ENCODE data around the gene KLF12.

- TF ChIP-seq POLR2A (IDR thresholded peaks at IDR 0.05; ENCODE audit: low read length), result no peak
- TF ChIP-seq GATA1 (IDR thresholded peaks at IDR 0.05; ENCODE audit: low read depth, low read length), result no peak
Observed at GRCh38 chr13:74171641-74172040, 37.4 kb upstream of the KLF12 start.
